ENCODE results near the gene IFNL2.
"Not testable (repeated sequence)": the region's sequence is repeated elsewhere in the genome, so short reads cannot be mapped to it uniquely, and the experiment has no call there.

IFNL2 gene

GRCh38 chr19:39270036-39270871, 2.1 kb downstream of the IFNL2 start:
- DNase-seq = no peak
- no peak overlapping the region for H3K27ac ChIP-seq
- no peak overlapping the region for H3K4me3 ChIP-seq (ENCODE audit: low read depth, low read length)
- H3K9me3 ChIP-seq (ENCODE audit: severe bottlenecking) = no peaks in the 10 kb centered on the region
- no peaks in the 10 kb centered on the region for H3K36me3 ChIP-seq
- no peaks in the 10 kb centered on the region for H3K27me3 ChIP-seq (ENCODE audit: insufficient read depth, low read depth, severe bottlenecking)
- TF ChIP-seq, protein P1, sequence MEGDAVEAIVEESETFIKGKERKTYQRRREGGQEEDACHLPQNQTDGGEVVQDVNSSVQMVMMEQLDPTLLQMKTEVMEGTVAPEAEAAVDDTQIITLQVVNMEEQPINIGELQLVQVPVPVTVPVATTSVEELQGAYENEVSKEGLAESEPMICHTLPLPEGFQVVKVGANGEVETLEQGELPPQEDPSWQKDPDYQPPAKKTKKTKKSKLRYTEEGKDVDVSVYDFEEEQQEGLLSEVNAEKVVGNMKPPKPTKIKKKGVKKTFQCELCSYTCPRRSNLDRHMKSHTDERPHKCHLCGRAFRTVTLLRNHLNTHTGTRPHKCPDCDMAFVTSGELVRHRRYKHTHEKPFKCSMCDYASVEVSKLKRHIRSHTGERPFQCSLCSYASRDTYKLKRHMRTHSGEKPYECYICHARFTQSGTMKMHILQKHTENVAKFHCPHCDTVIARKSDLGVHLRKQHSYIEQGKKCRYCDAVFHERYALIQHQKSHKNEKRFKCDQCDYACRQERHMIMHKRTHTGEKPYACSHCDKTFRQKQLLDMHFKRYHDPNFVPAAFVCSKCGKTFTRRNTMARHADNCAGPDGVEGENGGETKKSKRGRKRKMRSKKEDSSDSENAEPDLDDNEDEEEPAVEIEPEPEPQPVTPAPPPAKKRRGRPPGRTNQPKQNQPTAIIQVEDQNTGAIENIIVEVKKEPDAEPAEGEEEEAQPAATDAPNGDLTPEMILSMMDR (IDR thresholded peaks at IDR 0.05; ENCODE audit: low read depth, low read length) = no peak

GRCh38 chr19:39273859-39274258, 5.7 kb downstream of the IFNL2 start:
- H3K27ac ChIP-seq; DNase-seq; H3K27me3 ChIP-seq (ENCODE audit: insufficient read depth, low read depth, severe bottlenecking); H3K9me3 ChIP-seq (ENCODE audit: severe bottlenecking); H3K4me3 ChIP-seq (ENCODE audit: low read depth, low read length); H3K36me3 ChIP-seq: not testable (repeated sequence)

DNA sequence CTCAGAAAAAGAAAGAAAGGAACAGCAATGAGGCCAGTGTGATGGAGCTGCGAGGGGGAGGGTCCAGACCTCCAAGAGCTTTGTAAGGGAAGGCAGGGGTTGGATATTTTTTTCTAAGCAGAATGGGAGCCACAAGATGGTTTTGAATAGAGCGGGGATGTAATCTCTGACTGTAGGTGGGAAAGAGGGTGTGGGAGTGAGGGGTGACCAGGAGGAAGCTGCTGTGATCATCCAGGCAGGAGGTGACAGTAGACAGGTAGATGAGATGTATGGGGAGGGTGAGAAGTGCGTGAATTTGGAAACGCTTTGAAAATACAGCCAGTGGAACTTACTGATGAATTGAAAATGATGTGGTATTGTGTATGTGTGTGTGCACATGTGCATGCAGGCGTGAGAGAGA, 7.4 kb downstream of the IFNL2 start:
- no peaks in the 10 kb centered on the region for H3K27me3 ChIP-seq (ENCODE audit: insufficient read depth, low read depth, severe bottlenecking)
- TF ChIP-seq, protein P1 (IDR thresholded peaks at IDR 0.05; ENCODE audit: low read depth, low read length) = no peak
- no peak overlapping the region for H3K4me3 ChIP-seq (ENCODE audit: low read depth, low read length)
- H3K36me3 ChIP-seq = no peaks in the 10 kb centered on the region
- no peak overlapping the region for H3K27ac ChIP-seq
- H3K9me3 ChIP-seq (ENCODE audit: severe bottlenecking) = no peaks in the 10 kb centered on the region
- no peak for DNase-seq

GRCh38 chr19:39276740-39277139, 8.5 kb downstream of the IFNL2 start:
- Histone ChIP-seq H3K9me3 (ENCODE audit: severe bottlenecking) (no peaks in the 10 kb centered on the region), H3K36me3 (no peaks in the 10 kb centered on the region), H3K27me3 (ENCODE audit: insufficient read depth, low read depth, severe bottlenecking) (no peaks in the 10 kb centered on the region), H3K4me3 (ENCODE audit: low read depth, low read length) (no peak overlapping the region), H3K27ac (no peak overlapping the region)
- no peak for DNase-seq
- TF ChIP-seq, protein P1 (IDR thresholded peaks at IDR 0.05; ENCODE audit: low read depth, low read length) = no peak

DNA sequence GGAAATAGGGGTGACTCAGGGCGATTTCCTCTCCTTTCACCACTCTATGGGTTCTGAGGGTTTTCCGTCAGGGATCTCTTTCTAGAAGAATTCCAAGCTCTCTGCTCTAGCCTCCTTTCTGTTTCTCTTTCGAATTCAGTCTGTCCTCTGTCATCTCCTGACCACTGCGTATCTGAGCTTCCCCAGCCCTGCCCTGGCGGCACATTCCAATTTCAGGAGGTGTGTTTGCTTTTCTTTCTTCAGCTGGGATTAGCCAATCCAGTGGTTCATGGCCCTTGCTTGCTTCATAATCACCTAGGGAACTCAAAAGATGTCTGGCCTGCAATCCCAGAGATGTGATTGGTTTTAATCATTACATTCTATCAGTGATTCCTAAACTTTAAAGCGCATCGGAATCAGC, 9.4 kb downstream of the IFNL2 start:
- H3K4me3 ChIP-seq (ENCODE audit: low read depth, low read length) = no peak overlapping the region
- H3K36me3 ChIP-seq = no peaks in the 10 kb centered on the region
- peaks cover 2% of the 10 kb centered on the region for H3K9me3 ChIP-seq (ENCODE audit: severe bottlenecking)
- no peaks in the 10 kb centered on the region for H3K27me3 ChIP-seq (ENCODE audit: insufficient read depth, low read depth, severe bottlenecking)
- TF ChIP-seq, protein P1 (IDR thresholded peaks at IDR 0.05; ENCODE audit: low read depth, low read length) = no peak
- H3K27ac ChIP-seq = no peak overlapping the region
- DNase-seq = no peak

DNA sequence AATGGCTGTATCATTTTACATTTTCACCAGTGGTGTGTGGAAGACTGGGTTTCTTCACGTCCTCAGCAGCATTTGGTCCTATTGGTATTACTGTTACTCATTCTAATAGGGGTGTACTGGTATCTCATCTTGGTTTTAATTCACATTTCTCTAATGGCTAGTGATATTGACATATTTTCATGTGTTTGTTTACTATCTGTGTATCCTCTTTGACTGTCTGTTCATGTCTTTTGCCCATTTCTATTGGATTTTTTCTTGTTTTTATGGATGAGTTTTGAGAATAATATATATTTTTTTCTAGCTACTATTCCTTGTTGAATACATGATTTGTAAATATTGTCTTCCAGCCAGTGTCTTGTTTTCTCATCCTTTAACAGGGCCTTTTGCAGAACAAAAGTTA, 13.8 kb downstream of the IFNL2 start:
- H3K4me3 ChIP-seq (ENCODE audit: low read depth, low read length) = no peak overlapping the region
- no peaks in the 10 kb centered on the region for H3K27me3 ChIP-seq (ENCODE audit: insufficient read depth, low read depth, severe bottlenecking)
- no peaks in the 10 kb centered on the region for H3K36me3 ChIP-seq
- TF ChIP-seq, protein P1 (IDR thresholded peaks at IDR 0.05; ENCODE audit: low read depth, low read length) = no peak
- H3K27ac ChIP-seq = no peak overlapping the region
- no peak for DNase-seq
- H3K9me3 ChIP-seq (ENCODE audit: severe bottlenecking) = peaks cover 5% of the 10 kb centered on the region

All from WERI-Rb-1 (cell line).